GM23338 (cell line): ENCODE results near the gene RNF213. TPM values are rescaled to one million over a fixed set of nuclear protein-coding genes. Genes with fewer than 3 reads are reported as not detected.

Source experiments
- ATAC-seq: fragments of 200-7000 bp; cut with Tn5 transposase; 3 replicates; pipeline ENCODE4 v1.9.1; 2020
- DNase-seq: peaks from one replicate; pipeline ENCODE4 v3.0.0-alpha.2; 2015; ENCODE audit warnings: low spot score
- H2AFZ ChIP-seq: fragments of 200-600 bp; sonication (generic); 2 replicates; pipeline ENCODE4 v1.8.0; 2016; ENCODE audit warnings: antibody characterized with exemption, mild to moderate bottlenecking, moderate library complexity
- H3F3A ChIP-seq: fragments of 200-600 bp; sonication (generic); replicated peaks from 2 replicates; pipeline ENCODE4 v1.8.0; 2017; ENCODE audit warnings: antibody characterized with exemption, mixed run types, low read depth
- H3K27ac ChIP-seq: fragments of 200-600 bp; sonication (generic); 2 replicates; pipeline ENCODE4 v1.6.1; 2016; ENCODE audit warnings: low read depth
- H3K27me3 ChIP-seq: fragments of 200-600 bp; sonication (generic); 2 replicates; pipeline ENCODE4 v1.8.0; 2016; ENCODE audit warnings: mild to moderate bottlenecking, mixed run types, moderate library complexity; ENCODE audit not compliant: insufficient read depth
- H3K36me3 ChIP-seq: fragments of 200-600 bp; sonication (generic); 2 replicates; pipeline ENCODE4 v1.8.0; 2016; ENCODE audit warnings: mild to moderate bottlenecking; ENCODE audit not compliant: insufficient read depth
- H3K4me1 ChIP-seq: fragments of 200-600 bp; sonication (generic); 2 replicates; pipeline ENCODE4 v1.8.0; 2016; ENCODE audit warnings: mild to moderate bottlenecking, moderate library complexity; ENCODE audit not compliant: insufficient read depth
- H3K4me2 ChIP-seq: fragments of 200-600 bp; sonication (generic); 2 replicates; pipeline ENCODE4 v1.7.1; 2017; ENCODE audit warnings: mixed run types
- H3K4me3 ChIP-seq: fragments of 200-600 bp; sonication (generic); 2 replicates; pipeline ENCODE4 v1.6.1; 2016; ENCODE audit warnings: mixed run types
- H3K79me2 ChIP-seq: fragments of 200-600 bp; sonication (generic); replicated peaks from 2 replicates; pipeline ENCODE4 v1.8.0; 2017; ENCODE audit warnings: mild to moderate bottlenecking; ENCODE audit not compliant: insufficient read depth
- H3K9me2 ChIP-seq: fragments of 200-600 bp; sonication (generic); 2 replicates; pipeline ENCODE4 v1.8.0; 2017; ENCODE audit not compliant: insufficient read depth
- H4K20me1 ChIP-seq: fragments of 200-600 bp; sonication (generic); replicated peaks from 2 replicates; pipeline ENCODE4 v1.8.0; 2017; ENCODE audit warnings: mild to moderate bottlenecking; ENCODE audit not compliant: insufficient read depth
- H3K27ac Mint-ChIP-seq: 2 replicates; pipeline ENCODE4 v1.8.0; 2020; ENCODE audit warnings: inconsistent platforms, mild to moderate bottlenecking, moderate library complexity, mixed read lengths
- H3K27me3 Mint-ChIP-seq: 3 replicates; pipeline ENCODE4 v1.8.0; 2022; ENCODE audit warnings: low read depth, mild to moderate bottlenecking, moderate library complexity, mixed read lengths, inconsistent platforms; ENCODE audit not compliant: insufficient read depth, poor library complexity
- H3K36me3 Mint-ChIP-seq: 3 replicates; pipeline ENCODE4 v1.8.0; 2021; ENCODE audit warnings: low read depth, mild to moderate bottlenecking, inconsistent platforms, moderate library complexity, mixed read lengths
- H3K4me1 Mint-ChIP-seq: 3 replicates; pipeline ENCODE4 v1.8.0; 2020; ENCODE audit warnings: mild to moderate bottlenecking, inconsistent platforms, mixed read lengths
- H3K4me3 Mint-ChIP-seq: 3 replicates; pipeline ENCODE4 v1.8.0; 2021; ENCODE audit warnings: moderate library complexity, mild to moderate bottlenecking, inconsistent platforms, mixed read lengths
- H3K9me3 Mint-ChIP-seq: 3 replicates; pipeline ENCODE4 v1.8.0; 2020; ENCODE audit warnings: moderate library complexity, mild to moderate bottlenecking, inconsistent platforms, mixed read lengths
- ETS1 ChIP-seq: IDR thresholded peaks from 2 replicates; pipeline ENCODE4 v1.6.1; 2016; ENCODE audit warnings: antibody characterized with exemption
- EZH2 ChIP-seq: fragments of 200-600 bp; sonication (generic); IDR thresholded peaks from one replicate; pipeline ENCODE4 v1.8.0; 2017; ENCODE audit warnings: antibody characterized with exemption, mild to moderate bottlenecking, low read depth; ENCODE audit not compliant: unreplicated experiment
- NANOG ChIP-seq: IDR thresholded peaks from 2 replicates; pipeline ENCODE4 v1.6.1; 2016; ENCODE audit warnings: antibody characterized with exemption, borderline replicate concordance
- REST ChIP-seq: IDR thresholded peaks from one replicate; pipeline ENCODE4 v1.6.1; 2018; ENCODE audit warnings: antibody characterized with exemption; ENCODE audit not compliant: unreplicated experiment
- ZNF114 ChIP-seq: fragments of 250-450 bp; sonication (Bioruptor Pico); IDR thresholded peaks from 2 replicates; pipeline ENCODE4 v1.5.0; 2020; ENCODE audit warnings: mild to moderate bottlenecking, moderate library complexity
- ZNF462 ChIP-seq: fragments of 250-450 bp; sonication (Bioruptor Pico); IDR thresholded peaks from 2 replicates; pipeline ENCODE4 v1.5.0; 2020; ENCODE audit warnings: mild to moderate bottlenecking, moderate library complexity
- polyA plus RNA-seq: library from polyadenylated mRNA; unstranded; fragments of >200 nt; fragmentation: Nextera tagmentation; extraction: Ambion mirVana; gene quantifications from 2 replicates; pipeline ENCODE4 v1.2.1, GENCODE V29; 2016
- total RNA-seq: library from RNA; depleted of rRNA; stranded (reverse); fragments of >200 nt; shearing (Covaris generic); gene quantifications from 2 replicates; pipeline ENCODE4 v1.2.3, GENCODE V29; 2014

The RNF213 gene
- total and polyA plus RNA-seq, 2 experiments from 2014 or later, result 21.2 to 67.2 TPM

- TF ChIP-seq REST, result no peak
- TF ChIP-seq ETS1, result no peak
Observed at GRCh38 chr17:80263253-80264204, 2.9 kb downstream of the RNF213 start (continued).

GRCh38 chr17:80264205-80265075, 3.8 kb downstream of the RNF213 start:
- DNase-seq (no peak), ATAC-seq (no peak)
- Mint-ChIP-seq H3K36me3 (peaks cover 28% of the 10 kb centered on the region), H3K9me3 (no peaks in the 10 kb centered on the region; the same call in 2 of the 3 replicates), H3K27me3 (peaks cover 20% of the 10 kb centered on the region), H3K4me3 (no peak overlapping the region), H3K4me1 (peaks cover 31% of the 10 kb centered on the region), H3K27ac (peak overlapping the region; percentile 88)
- H3F3A ChIP-seq, result peaks cover 11% of the 10 kb centered on the region
- H3K4me3 ChIP-seq, result no peak overlapping the region
- H3K27me3 ChIP-seq, result no peaks in the 10 kb centered on the region
- no peaks in the 10 kb centered on the region for H3K9me2 ChIP-seq
- H3K36me3 ChIP-seq, result no peaks in the 10 kb centered on the region
- H3K27ac ChIP-seq, result 0 out of 2 replicates have a peak overlapping the region, but pooled peaks have one; percentile 50
- no peak overlapping the region for H2AFZ ChIP-seq
- 0 out of 2 replicates have a peak, but pooled peaks cover 3% of the 10 kb centered on the region for H3K79me2 ChIP-seq
- no peak overlapping the region; the same call in 1 of the 2 replicates for H3K4me2 ChIP-seq
- peaks cover 19% of the 10 kb centered on the region for H3K4me1 ChIP-seq
- no peaks in the 10 kb centered on the region for H4K20me1 ChIP-seq
- no peak for TF ChIP-seq EZH2
- no peak for TF ChIP-seq ZNF114 (CRISPR knock-in tag)
- TF ChIP-seq NANOG, result no peak
- TF ChIP-seq ZNF462 (CRISPR knock-in tag), result no peak
- TF ChIP-seq REST, result no peak
